ENCODE results near the gene ZDHHC8.

ZDHHC8 gene

DNA sequence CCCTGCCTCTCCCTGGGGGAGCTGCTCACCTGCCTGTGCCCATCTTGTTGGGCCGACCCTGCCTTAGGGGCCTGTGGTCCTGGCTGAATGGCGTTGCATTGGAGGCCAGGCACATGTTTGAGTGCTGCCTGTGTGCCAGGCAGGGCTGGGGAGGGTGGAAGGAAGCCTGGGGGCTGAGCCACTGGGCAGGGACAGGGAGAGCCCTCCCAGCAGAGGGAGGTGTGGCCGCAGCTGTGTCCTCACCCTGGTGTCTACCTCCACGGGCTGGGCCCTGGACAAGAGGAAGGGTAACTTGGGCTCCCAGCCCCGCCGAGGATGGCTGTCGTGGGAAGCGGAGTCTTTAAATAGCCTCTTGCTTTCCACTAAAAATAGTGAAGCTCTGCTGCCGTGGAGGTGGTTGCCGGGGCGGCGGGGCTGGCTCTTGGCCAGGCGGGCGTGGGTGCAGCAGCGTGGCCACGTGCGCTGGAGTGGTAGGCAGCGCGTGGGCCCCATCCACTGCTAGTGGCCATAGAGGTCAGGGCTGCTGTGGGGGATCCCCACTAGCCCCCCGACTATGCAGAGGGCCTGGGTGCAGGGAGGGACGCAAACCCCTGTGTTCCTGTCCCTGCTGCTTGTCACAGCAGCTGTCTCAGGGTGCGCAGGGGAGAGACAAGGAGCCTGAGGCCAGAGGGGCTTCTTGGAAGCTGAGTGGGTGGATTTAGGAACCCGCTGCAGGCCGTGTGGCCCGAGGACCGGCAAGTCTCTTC lies 6.2 kb downstream of the ZDHHC8 start:
- H3K27me3 ChIP-seq = peaks cover 3% of the 10 kb centered on the region
- H3K36me3 ChIP-seq = no peaks in the 10 kb centered on the region
- no peaks in the 10 kb centered on the region for H3K9me3 ChIP-seq
- no peak for TF ChIP-seq CTCF (IDR thresholded peaks at IDR 0.05)
- peaks cover 0 to under 1% of the 10 kb centered on the region in 2 experiments for H3K4me1 ChIP-seq (ENCODE audit: control insufficient read depth in 1 of 2, insufficient read depth in 1 of 2, low read depth in 1 of 2, low read length in 1 of 2)
- no peak overlapping the region for H3K4me3 ChIP-seq (ENCODE audit: low read depth in 1 of 2, low read length in 1 of 2)
- H3K27ac ChIP-seq = no peak overlapping the region

DNA sequence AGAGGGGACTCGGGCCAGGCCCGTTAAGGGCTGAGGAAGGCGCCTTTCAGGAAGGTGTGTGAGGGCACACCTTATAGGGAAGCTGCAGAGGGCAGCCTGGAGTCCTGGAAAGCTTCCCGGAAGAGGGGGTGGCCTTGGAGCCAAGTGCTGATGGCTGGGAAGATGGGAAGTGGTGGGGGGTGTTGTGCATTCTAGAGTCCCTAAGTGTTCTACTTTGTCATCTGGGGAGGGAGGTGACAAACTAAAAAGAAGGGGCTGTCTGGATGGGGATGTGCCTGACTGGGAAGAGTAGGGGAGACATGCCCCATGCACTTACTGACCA lies 6.8 kb downstream of the ZDHHC8 start:
- Histone ChIP-seq H3K9me3 (no peaks in the 10 kb centered on the region), H3K4me3 (ENCODE audit: low read depth in 1 of 2, low read length in 1 of 2) (no peak overlapping the region), H3K27me3 (no peaks in the 10 kb centered on the region), H3K4me1 (ENCODE audit: control insufficient read depth in 1 of 2, insufficient read depth in 1 of 2, low read depth in 1 of 2, low read length in 1 of 2) (no peaks in the 10 kb centered on the region), H3K36me3 (peaks cover 2% of the 10 kb centered on the region), H3K27ac (no peak overlapping the region)
- no peak for TF ChIP-seq CTCF (IDR thresholded peaks at IDR 0.05)

DNA sequence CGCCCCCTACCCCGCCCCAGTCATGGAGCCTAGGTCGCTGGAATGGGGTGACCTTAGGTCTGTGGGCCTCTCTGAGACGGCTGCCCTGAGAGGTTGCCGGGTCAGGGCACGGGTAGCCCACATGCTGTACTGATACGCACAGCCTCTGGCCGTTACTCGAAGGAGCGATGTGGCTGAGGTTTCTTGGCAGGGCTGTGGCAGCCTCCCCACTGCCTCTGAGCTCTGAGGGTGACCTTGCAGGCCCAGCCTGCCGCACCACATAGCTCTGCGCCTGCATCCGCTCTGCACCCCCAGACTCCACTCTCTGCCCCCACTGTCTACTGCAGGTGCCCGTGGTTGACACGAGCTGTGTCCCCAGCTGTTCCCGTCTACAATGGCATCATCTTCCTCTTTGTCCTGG lies 7.3 kb downstream of the ZDHHC8 start:
- TF ChIP-seq CTCF (IDR thresholded peaks at IDR 0.05) = no peak
- Histone ChIP-seq H3K4me3 (ENCODE audit: low read depth in 1 of 2, low read length in 1 of 2) (no peak overlapping the region), H3K27me3 (no peaks in the 10 kb centered on the region), H3K4me1 (ENCODE audit: control insufficient read depth in 1 of 2, insufficient read depth in 1 of 2, low read depth in 1 of 2, low read length in 1 of 2) (no peaks in the 10 kb centered on the region), H3K9me3 (no peaks in the 10 kb centered on the region), H3K36me3 (peaks cover 3% of the 10 kb centered on the region), H3K27ac (no peak overlapping the region)

- no peaks in the 10 kb centered on the region for H3K4me1 ChIP-seq (ENCODE audit: control insufficient read depth in 1 of 2, insufficient read depth in 1 of 2, low read depth in 1 of 2, low read length in 1 of 2)
- no peaks in the 10 kb centered on the region for H3K9me3 ChIP-seq
- no peak overlapping the region for H3K4me3 ChIP-seq (ENCODE audit: low read depth in 1 of 2, low read length in 1 of 2)
- no peak overlapping the region for H3K27ac ChIP-seq
- TF ChIP-seq CTCF (IDR thresholded peaks at IDR 0.05) = no peak
- H3K27me3 ChIP-seq = no peaks in the 10 kb centered on the region
- H3K36me3 ChIP-seq = peaks cover 3% of the 10 kb centered on the region
Measured at GRCh38 chr22:20139391-20140106, 7.9 kb downstream of the ZDHHC8 start.

- H3K36me3 ChIP-seq = peaks cover 3% of the 10 kb centered on the region
- H3K4me1 ChIP-seq (ENCODE audit: control insufficient read depth in 1 of 2, insufficient read depth in 1 of 2, low read depth in 1 of 2, low read length in 1 of 2) = no peaks in the 10 kb centered on the region
- no peak overlapping the region for H3K4me3 ChIP-seq (ENCODE audit: low read depth in 1 of 2, low read length in 1 of 2)
- H3K27ac ChIP-seq = no peak overlapping the region
- no peaks in the 10 kb centered on the region for H3K9me3 ChIP-seq
- H3K27me3 ChIP-seq = no peaks in the 10 kb centered on the region
- TF ChIP-seq CTCF (IDR thresholded peaks at IDR 0.05) = no peak
Measured at GRCh38 chr22:20140107-20140445, 8.5 kb downstream of the ZDHHC8 start.
